ENCODE data around the gene EXOSC1.
A peak's percentile ranks its signal among the peaks of the same experiment; 100 is the strongest.

EXOSC1 gene

GRCh38 chr10:97456686-97457065 is 10.9 kb upstream of the EXOSC1 start:
- TF ChIP-seq ZFX (IDR thresholded peaks at IDR 0.05) = no peak
- no peak for TF ChIP-seq CTCF (conservative IDR thresholded peaks at IDR 0.05)
- no peak overlapping the region for H3K27ac ChIP-seq

GRCh38 chr10:97456034-97456685 is 10.4 kb upstream of the EXOSC1 start:
- TF ChIP-seq CTCF (conservative IDR thresholded peaks at IDR 0.05) (no peak), ZFX (IDR thresholded peaks at IDR 0.05) (no peak)
- no peak overlapping the region for H3K27ac ChIP-seq

GRCh38 chr10:97454330-97455036 is 8.7 kb upstream of the EXOSC1 start:
- no peak overlapping the region for H3K27ac ChIP-seq
- TF ChIP-seq CTCF (conservative IDR thresholded peaks at IDR 0.05) (no peak), ZFX (IDR thresholded peaks at IDR 0.05) (no peak)

GRCh38 chr10:97452352-97452751 is 6.5 kb upstream of the EXOSC1 start:
- H3K27ac ChIP-seq = no peak overlapping the region
- no peak for TF ChIP-seq CTCF (conservative IDR thresholded peaks at IDR 0.05)
- TF ChIP-seq ZFX (IDR thresholded peaks at IDR 0.05) = no peak

GRCh38 chr10:97451605-97452004 is 5.8 kb upstream of the EXOSC1 start:
- no peak for TF ChIP-seq ZFX (IDR thresholded peaks at IDR 0.05)
- TF ChIP-seq CTCF (conservative IDR thresholded peaks at IDR 0.05) = no peak
- no peak overlapping the region for H3K27ac ChIP-seq

GRCh38 chr10:97450828-97451227 is 5.0 kb upstream of the EXOSC1 start:
- H3K27ac ChIP-seq = no peak overlapping the region
- no peak for TF ChIP-seq ZFX (IDR thresholded peaks at IDR 0.05)
- no peak for TF ChIP-seq CTCF (conservative IDR thresholded peaks at IDR 0.05)

GRCh38 chr10:97445357-97445721 is 467 bp downstream of the EXOSC1 start:
- H3K27ac ChIP-seq = peak overlapping the region; percentile 75
- TF ChIP-seq ZFX (IDR thresholded peaks at IDR 0.05) (no peak), CTCF (conservative IDR thresholded peaks at IDR 0.05) (no peak)

Data from C4-2B (cell line).